Endodermal cell (in vitro differentiated cells): ENCODE measurements around the gene DDX39A. TPM values are rescaled to one million over a fixed set of nuclear protein-coding genes. Genes with fewer than 3 reads are reported as not detected.
A peak's percentile ranks its signal among the peaks of the same experiment; 100 is the strongest.

Experiments
- DNase-seq: peaks from one replicate; pipeline ENCODE4 v3.0.0-alpha.2; 2017
- H3K27ac ChIP-seq: 2 replicates; pipeline ENCODE4 v1.5.1; 2013; ENCODE audit warnings: mild to moderate bottlenecking, low read depth, low read length, moderate library complexity
- H3K27me3 ChIP-seq: 2 replicates; pipeline ENCODE4 v1.6.1; 2013; ENCODE audit warnings: mild to moderate bottlenecking, low read length, moderate library complexity; ENCODE audit not compliant: insufficient read depth, control insufficient read depth, poor library complexity, severe bottlenecking
- H3K36me3 ChIP-seq: 2 replicates; pipeline ENCODE4 v1.7.0; 2013; ENCODE audit warnings: mild to moderate bottlenecking, low read length, moderate library complexity; ENCODE audit not compliant: control insufficient read depth, insufficient read depth
- H3K4me1 ChIP-seq: one replicate; pipeline ENCODE4 v1.7.0; 2013; ENCODE audit warnings: low read length; ENCODE audit not compliant: control insufficient read depth, insufficient read depth
- H3K4me3 ChIP-seq: 2 replicates; pipeline ENCODE4 v1.5.1; 2013; ENCODE audit warnings: mild to moderate bottlenecking, low read length, moderate library complexity
- H3K9ac ChIP-seq: 2 replicates; pipeline ENCODE4 v1.6.1; 2013; ENCODE audit warnings: mild to moderate bottlenecking, low read length, moderate library complexity; ENCODE audit not compliant: poor library complexity, severe bottlenecking; ENCODE audit errors: extremely low read depth
- H3K9me3 ChIP-seq: 2 replicates; pipeline ENCODE4 v1.6.1; 2013; ENCODE audit warnings: mild to moderate bottlenecking, low read length, moderate library complexity; ENCODE audit not compliant: control insufficient read depth
- H3K27ac Mint-ChIP-seq: 2 replicates; pipeline ENCODE4 v1.8.0; 2020; ENCODE audit warnings: mixed read lengths
- H3K27me3 Mint-ChIP-seq: 2 replicates; pipeline ENCODE4 v1.8.0; 2021; ENCODE audit warnings: mild to moderate bottlenecking, mixed read lengths; ENCODE audit not compliant: insufficient read depth
- H3K36me3 Mint-ChIP-seq: 2 replicates; pipeline ENCODE4 v1.8.0; 2020; ENCODE audit warnings: low read depth, mixed read lengths
- H3K4me1 Mint-ChIP-seq: 2 replicates; pipeline ENCODE4 v1.8.0; 2020; ENCODE audit warnings: mixed read lengths
- H3K4me3 Mint-ChIP-seq: 2 replicates; pipeline ENCODE4 v1.8.0; 2020; ENCODE audit warnings: mild to moderate bottlenecking, moderate library complexity, mixed read lengths
- H3K9me3 Mint-ChIP-seq: 2 replicates; pipeline ENCODE4 v1.8.0; 2020; ENCODE audit warnings: mild to moderate bottlenecking, mixed read lengths
- WGBS, 2 experiments: methylation state at CpG; one replicate each; pipeline versions ENCODE4 v1.1.5 to v1.1.7; 2013; ENCODE audit warnings: missing lambda C conversion rate in 2 of 2, mixed read lengths in 1 of 2; ENCODE audit not compliant: insufficient coverage in 1 of 2, insufficient read length in 1 of 2; 5-methylcytosine and 5-hydroxymethylcytosine counted together
- total RNA-seq, 2 donors: library from RNA; stranded (reverse); fragmentation: NEBNext Ultra II Directional in 1 of 2; extraction: Animal tissue kit (Norgen Biotek cat#: 25700) in 1 of 2; gene quantifications; 2 replicates in 1 of 2; 3 replicates in 1 of 2; pipeline ENCODE4 v1.2.1, GENCODE V29; 2021
- TF ChIP-seq, protein P1 (sequence below): fragments of 200-600 bp; sonication (generic); conservative IDR thresholded peaks from 2 replicates; pipeline ENCODE4 v1.5.0; 2021; ENCODE audit warnings: antibody characterized with exemption, mild to moderate bottlenecking

DDX39A gene
- total RNA-seq, 2 donors from 2014 or later = 82.5 to 86.1 TPM

DNA sequence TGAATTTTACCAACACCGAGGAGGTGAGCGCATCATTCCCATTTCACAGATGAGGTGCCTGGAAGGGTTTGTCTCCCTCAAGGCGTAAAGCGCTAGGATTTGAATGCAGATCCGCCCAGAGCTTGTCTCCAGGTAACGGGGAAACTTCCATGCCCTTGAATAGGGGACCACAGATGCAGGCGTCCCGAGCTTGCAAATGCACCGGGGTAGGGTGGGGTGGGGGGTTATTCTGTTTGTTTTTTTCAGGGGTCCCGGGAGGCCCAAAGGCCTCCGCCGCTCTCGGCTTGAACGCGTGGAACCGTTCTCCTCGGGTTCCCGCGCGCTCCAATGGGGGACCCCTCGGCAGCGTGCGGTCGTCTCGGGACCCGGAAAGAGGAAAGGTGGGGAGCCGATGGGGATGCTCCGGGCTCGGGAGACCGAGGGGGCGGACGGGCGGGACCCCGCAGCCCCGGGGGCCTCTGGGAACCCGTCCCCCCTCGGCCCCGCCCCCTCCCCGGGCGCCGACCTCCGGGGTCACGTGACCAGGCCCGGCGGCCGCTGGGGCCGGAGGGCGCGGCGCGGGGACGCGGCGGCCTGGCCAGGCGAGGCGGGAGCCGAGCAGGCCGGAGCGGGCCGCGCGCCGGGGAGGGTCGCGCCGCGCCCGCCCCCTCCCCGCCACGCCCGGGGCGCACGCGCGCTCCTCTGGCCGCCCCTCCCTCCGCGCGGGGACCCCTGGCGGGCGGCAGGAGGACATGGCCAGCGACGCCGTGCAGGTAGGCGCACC lies 13.8 kb upstream of the DDX39A start, which contains the start of gene PKN1:
TSS of gene PKN1 (plus strand) at position 516 of the 763 bp plus-strand sequence. CDS start at position 732, 216 bp downstream.
- DNase-seq = peak; percentile 84
- H3K4me1 ChIP-seq = no peaks in the 10 kb centered on the region
- H3K36me3 ChIP-seq = peaks cover 8% of the 10 kb centered on the region
- TF ChIP-seq, protein P1, sequence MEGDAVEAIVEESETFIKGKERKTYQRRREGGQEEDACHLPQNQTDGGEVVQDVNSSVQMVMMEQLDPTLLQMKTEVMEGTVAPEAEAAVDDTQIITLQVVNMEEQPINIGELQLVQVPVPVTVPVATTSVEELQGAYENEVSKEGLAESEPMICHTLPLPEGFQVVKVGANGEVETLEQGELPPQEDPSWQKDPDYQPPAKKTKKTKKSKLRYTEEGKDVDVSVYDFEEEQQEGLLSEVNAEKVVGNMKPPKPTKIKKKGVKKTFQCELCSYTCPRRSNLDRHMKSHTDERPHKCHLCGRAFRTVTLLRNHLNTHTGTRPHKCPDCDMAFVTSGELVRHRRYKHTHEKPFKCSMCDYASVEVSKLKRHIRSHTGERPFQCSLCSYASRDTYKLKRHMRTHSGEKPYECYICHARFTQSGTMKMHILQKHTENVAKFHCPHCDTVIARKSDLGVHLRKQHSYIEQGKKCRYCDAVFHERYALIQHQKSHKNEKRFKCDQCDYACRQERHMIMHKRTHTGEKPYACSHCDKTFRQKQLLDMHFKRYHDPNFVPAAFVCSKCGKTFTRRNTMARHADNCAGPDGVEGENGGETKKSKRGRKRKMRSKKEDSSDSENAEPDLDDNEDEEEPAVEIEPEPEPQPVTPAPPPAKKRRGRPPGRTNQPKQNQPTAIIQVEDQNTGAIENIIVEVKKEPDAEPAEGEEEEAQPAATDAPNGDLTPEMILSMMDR = no peak
- peak within 1 kb of the TSS; percentile 49 for H3K9ac ChIP-seq
- no peaks in the 10 kb centered on the region for H3K36me3 Mint-ChIP-seq
- peak within 1 kb of the TSS; percentile 69 for H3K4me3 Mint-ChIP-seq
- H3K4me1 Mint-ChIP-seq = peaks cover 6% of the 10 kb centered on the region
- H3K27ac ChIP-seq = no peak within 1 kb of the TSS
- 2 to 31% methylated on average over 8 to 81 of the region's 85 CpGs for WGBS, 2 experiments
- no peaks in the 10 kb centered on the region for H3K9me3 Mint-ChIP-seq
- H3K27ac Mint-ChIP-seq = no peak within 1 kb of the TSS
- H3K4me3 ChIP-seq = peak within 1 kb of the TSS; percentile 86
- no peaks in the 10 kb centered on the region for H3K9me3 ChIP-seq
- no peaks in the 10 kb centered on the region for H3K27me3 ChIP-seq
- peaks cover 20% of the 10 kb centered on the region for H3K27me3 Mint-ChIP-seq

DNA sequence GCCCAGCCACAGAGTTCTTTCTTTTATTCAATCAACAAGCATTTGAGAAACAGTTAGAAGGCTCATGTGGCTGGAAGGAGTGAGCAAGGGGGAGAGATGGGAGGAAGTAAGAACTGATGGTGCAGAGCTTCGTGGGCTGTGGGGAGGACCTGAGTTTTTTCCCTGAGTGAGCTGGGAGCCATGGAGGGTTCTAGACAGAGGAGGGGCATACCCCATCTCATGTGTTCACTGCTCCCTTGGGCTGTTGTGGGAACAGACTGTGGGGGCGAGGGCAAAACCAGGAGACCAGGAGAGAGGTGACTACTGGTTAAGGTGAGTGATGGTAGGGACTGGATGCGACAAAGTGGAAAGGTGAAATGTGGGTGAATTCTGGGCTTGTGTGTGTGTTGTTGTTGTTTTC lies 11.6 kb upstream of the DDX39A start:
- Mint-ChIP-seq H3K36me3 (no peaks in the 10 kb centered on the region), H3K9me3 (no peaks in the 10 kb centered on the region), H3K4me3 (no peak overlapping the region), H3K4me1 (peaks cover 6% of the 10 kb centered on the region), H3K27ac (no peak overlapping the region), H3K27me3 (peaks cover 25% of the 10 kb centered on the region)
- no peak for DNase-seq
- H3K4me1 ChIP-seq = no peaks in the 10 kb centered on the region
- no peak overlapping the region for H3K9ac ChIP-seq
- H3K9me3 ChIP-seq = no peaks in the 10 kb centered on the region
- H3K36me3 ChIP-seq = no peaks in the 10 kb centered on the region
- H3K27ac ChIP-seq = no peak overlapping the region
- TF ChIP-seq, protein P1 = no peak
- H3K4me3 ChIP-seq = no peak overlapping the region
- no peaks in the 10 kb centered on the region for H3K27me3 ChIP-seq
- WGBS, 2 experiments = 81 to 100% methylated on average over 1 to 3 of the region's 3 CpGs

DNA sequence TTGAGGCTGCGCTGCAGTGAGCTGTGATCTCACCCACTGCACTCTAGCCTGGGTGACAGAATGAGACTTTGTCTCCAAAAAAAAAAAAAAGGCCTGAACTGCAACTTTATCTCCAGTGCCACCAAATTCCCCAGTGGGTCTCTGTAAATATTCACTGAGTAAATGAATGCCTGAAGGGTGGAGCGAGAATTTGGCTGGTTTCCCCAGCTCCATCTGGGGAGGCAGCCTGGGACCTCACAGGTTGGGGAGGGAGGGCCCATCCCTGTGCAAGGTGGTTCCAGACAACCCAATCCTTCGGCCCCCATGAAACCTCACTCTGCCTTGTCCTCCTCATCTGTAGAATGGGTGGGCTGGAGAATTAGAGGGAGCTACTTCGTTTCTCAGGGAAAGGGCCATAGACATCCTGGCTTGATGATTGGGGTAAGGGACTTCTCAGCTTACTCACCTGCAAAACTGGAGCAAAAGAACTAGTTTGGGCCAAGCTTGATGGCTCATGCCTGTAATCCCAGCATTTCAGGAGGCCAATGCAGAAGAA lies 9.8 kb upstream of the DDX39A start:
- WGBS, 2 experiments = 84 to 93% methylated on average over 4 of the region's 4 CpGs
- no peak overlapping the region for H3K27ac Mint-ChIP-seq
- peaks cover 2% of the 10 kb centered on the region for H3K4me1 Mint-ChIP-seq
- H3K4me3 Mint-ChIP-seq = no peak overlapping the region
- Histone ChIP-seq H3K4me1 (no peaks in the 10 kb centered on the region), H3K27ac (no peak overlapping the region), H3K9me3 (no peaks in the 10 kb centered on the region), H3K4me3 (no peak overlapping the region), H3K36me3 (no peaks in the 10 kb centered on the region), H3K27me3 (no peaks in the 10 kb centered on the region), H3K9ac (no peak overlapping the region)
- TF ChIP-seq, protein P1 = no peak
- peaks cover 25% of the 10 kb centered on the region for H3K27me3 Mint-ChIP-seq
- no peaks in the 10 kb centered on the region for H3K36me3 Mint-ChIP-seq
- no peak for DNase-seq
- no peaks in the 10 kb centered on the region for H3K9me3 Mint-ChIP-seq
